Forelimb muscle (tissue), 1 donor: ENCODE measurements around the gene TMEM72. TPM values are rescaled to one million over a fixed set of nuclear protein-coding genes. Genes with fewer than 3 reads are reported as not detected.

Source experiments
- DNase-seq: peaks from one replicate; pipeline ENCODE4 v3.0.0-alpha.2; 2013; ENCODE audit warnings: low read depth
- polyA plus RNA-seq: library from polyadenylated mRNA; unstranded; fragments of 120-200 nt; gene quantifications from one replicate; pipeline ENCODE4 v1.2.1, GENCODE V29; 2013; ENCODE audit not compliant: insufficient read length

The TMEM72 gene
- polyA plus RNA-seq, 1 donor: 0.18 TPM

- DNase-seq: no peak
Observed at GRCh38 chr10:44934416-44935200, 23.5 kb downstream of the TMEM72 start.

- DNase-seq: no peak
Observed at GRCh38 chr10:44935201-44935965, 24.2 kb downstream of the TMEM72 start.

GRCh38 chr10:44935966-44936295 lies 24.8 kb downstream of the TMEM72 start:
- no peak for DNase-seq

GRCh38 chr10:44936314-44936975 lies 25.3 kb downstream of the TMEM72 start:
- DNase-seq: no peak

GRCh38 chr10:44937196-44938005 lies 26.3 kb downstream of the TMEM72 start:
- no peak for DNase-seq

DNA sequence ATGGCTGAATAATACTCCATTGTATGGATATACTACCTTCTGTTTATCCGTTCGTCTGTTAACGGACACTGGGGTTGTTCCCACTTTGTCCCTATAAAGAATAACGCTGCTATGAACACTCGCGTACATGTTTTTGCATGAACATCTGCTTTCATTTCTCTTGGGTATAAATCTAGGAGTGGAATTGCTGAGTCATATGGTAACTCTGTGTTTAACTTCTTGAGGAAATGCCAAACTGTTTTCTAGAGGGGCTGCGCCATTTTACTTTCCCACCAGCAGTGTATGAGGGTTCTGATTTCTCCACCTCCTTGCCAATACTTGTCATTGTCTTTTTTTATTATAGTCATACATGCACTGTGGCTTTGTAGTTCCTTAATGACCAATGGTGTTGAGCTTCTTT lies 27.8 kb downstream of the TMEM72 start:
- no peak for DNase-seq

DNA sequence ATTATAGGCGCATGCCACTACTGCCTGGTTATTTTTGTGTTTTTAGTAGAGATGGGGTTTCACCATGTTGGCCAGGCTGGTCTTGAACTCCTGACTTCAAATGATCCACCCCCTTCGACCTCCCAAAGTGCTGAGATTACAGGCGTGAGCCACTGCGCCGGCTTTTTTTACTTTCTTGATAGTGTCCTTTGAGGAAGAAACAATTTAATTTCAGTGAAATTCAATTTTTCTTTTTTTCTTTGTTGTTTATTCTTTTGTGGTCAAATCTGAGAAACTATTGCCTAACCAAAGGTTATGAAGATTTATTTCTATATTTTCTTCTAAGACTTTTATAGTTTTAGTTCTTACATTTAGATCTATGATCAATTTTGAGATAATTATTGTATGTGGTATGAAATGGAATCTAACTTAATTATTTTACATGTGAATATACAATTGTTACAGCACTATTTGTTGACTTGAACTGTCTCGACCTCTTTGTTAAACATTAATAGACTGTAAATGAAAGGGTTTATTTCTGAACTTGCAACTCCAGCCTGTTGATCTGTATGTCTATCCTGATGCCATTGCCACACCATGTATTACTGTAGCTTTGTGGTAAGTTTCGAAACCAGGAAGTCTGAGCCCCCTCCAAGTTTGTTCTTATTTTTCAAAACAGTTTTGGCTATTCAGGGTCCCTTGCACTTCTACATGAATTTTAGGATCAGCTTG lies 28.7 kb downstream of the TMEM72 start:
- DNase-seq: no peak

DNA sequence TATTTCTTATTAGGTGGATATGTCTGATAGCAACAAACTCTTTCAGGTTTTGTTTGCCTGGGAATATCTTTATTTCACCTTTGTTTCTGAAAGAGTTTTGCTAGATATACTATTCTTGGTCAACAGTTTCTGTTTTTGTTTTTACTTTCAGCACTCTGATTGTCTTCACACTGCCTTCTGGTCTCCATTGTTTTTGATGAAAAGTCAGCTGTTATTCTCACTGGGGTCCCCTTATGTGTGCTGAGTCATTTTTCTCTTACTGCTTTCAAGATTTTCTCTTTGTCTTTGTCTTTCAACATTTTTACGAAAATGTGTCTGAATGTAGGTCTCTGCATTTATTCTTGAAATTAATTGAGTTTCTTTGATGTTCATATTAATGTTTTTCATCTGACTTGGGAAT lies 33.2 kb downstream of the TMEM72 start:
- no peak for DNase-seq

DNA sequence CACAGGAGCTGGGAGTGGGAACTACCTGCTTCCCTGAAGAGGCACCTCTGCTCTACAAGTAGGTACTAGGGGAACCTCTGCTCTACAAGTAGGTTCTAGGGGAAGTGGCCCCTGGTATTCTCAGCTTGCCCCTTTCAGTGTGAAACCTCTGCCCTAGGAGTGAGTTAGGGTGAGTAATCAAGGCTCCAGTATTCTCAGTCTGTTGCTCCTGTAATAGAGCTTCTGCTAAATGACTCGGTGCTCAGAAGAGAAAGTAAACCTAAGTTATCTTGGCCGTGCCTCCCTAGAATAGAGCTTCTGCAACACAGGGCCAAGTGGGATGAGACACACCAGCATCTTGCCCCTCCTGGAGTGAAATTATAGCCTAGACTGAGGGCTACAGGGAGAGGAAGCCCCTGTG lies 35.1 kb downstream of the TMEM72 start:
- DNase-seq: no peak

- DNase-seq: no peak
Observed at GRCh38 chr10:44947371-44948152, 36.4 kb downstream of the TMEM72 start.

DNA sequence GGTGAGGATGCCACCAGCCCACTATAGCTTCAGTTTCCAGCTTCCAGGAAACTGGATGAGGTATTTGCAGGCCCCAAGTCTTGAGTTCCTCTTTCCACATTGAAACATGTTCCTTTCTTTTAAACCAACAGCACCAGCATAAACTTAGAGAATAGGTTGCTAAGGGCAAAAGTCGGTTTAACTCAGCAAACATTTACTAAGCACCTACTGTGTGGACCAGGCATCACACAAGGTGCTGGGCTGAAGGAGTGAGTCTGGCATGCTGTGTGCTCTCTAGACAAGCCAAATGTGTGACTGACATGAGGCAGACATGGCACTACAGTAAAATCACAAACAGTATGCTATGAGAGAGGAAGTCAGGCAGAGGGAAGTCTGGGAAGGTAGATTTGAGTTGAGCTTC lies 37.5 kb downstream of the TMEM72 start:
- no peak for DNase-seq

- no peak for DNase-seq
Observed at GRCh38 chr10:44949127-44949802, 38.1 kb downstream of the TMEM72 start.

- no peak for DNase-seq
Observed at GRCh38 chr10:44949915-44950314, 38.8 kb downstream of the TMEM72 start.

DNA sequence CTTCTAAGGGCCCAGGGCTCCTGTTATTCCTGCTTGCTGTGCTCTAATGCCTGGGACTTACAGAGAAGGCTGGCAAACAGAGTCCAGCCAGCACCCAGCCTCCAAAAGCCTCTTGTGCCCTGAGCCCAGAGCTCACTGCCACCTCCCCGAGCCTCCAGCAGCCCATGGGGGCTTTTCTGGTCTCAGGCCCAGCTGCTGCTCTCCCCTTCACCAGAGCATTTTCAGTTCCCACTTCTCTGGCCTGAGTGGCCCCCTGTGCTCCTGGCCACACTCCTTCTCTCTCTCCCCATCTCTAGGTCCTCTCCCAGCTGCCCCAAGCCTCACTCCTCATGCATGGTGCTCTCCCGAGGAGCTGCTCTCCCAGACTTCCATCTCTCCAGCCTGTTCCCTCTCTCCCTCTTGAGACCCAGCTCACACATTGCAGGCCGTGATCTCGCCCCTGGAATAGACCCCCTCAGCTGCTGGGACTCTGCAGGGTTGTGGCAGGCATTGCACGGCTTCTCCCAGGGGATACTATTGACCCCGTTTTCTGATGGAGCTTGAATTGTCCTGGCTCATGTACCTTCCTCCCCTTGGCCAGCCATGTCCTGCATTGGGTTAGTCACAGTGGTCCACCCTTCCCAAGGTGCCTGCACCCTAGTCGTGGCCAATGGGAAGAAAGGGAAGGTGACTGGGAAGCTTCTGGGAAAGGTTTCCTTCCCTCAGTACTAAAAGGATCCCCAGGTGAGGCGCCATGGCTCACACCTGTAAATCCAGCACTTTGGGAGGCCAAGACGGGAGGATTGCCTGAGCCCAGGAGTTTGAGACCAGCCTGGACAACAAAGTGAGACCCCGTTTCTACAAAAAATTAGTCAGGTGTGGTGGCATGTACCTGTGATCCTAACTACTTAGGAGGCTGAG lies 39.4 kb downstream of the TMEM72 start:
- DNase-seq: no peak

DNA sequence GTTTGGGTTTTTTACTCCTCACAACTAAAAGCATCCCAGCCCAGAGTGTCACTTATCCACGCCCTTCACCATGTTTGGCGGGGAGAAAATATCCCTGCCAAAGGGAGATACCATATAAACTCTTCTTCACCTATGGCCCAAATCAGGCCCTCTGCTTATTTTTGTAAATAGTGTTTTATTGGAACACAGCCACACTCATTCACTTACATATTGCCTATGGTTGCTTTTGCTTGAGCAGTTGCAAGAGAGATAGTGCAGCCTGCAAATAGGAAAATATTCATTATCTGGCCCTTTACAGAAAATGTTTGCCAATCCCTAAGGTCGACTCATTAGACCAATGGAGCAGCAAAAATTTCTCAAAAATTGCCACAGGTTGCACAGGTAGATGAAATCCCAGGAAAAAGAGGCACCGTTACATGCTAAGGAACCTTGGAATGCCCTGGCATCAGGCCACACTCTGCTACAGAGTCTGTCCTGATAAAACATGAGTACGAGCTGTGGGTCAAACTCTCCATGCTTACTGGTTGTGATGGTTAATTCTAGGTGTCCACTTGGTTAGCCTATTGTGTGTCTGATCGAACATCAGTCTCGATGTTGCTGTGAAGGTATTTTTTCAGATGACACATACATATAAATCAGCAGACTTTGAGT lies 40.6 kb downstream of the TMEM72 start:
- DNase-seq: no peak

DNA sequence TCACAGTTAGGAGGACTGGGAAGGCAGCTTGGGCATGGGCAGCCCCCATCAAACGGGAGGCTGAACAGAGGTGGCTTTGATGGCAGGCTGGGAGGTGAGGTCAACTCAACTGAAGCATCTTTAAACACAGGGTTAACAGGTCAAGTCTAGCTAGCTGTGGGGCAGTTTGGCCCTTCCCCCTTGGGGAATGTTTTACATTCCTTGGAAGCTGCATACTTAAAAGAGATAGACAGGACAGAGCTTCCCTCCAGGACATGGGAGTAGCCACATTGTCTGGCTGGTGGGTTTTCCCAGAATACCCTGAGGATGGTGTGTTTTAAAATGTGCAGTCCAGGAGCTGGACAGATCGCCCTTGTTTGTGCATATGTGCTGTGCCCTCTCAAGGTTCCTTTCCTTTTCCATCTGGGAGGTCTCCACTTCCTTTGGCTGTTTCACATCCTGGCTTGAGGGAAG lies 41.7 kb downstream of the TMEM72 start:
- DNase-seq: no peak

- DNase-seq: no peak
Observed at GRCh38 chr10:44954042-44954441, 42.9 kb downstream of the TMEM72 start.

GRCh38 chr10:44954962-44955361 lies 43.8 kb downstream of the TMEM72 start:
- DNase-seq: no peak
